GM18519 (cell line): Measurements from ENCODE around the gene EIF2S2.

Experiments used
- ATAC-seq: cut with Tn5 transposase; IDR thresholded peaks from one replicate; pipeline ENCODE4 v1.9.1; 2021; ENCODE audit warnings: mild to moderate bottlenecking, moderate library complexity; ENCODE audit not compliant: unreplicated experiment, low FRiP score

EIF2S2 gene

DNA sequence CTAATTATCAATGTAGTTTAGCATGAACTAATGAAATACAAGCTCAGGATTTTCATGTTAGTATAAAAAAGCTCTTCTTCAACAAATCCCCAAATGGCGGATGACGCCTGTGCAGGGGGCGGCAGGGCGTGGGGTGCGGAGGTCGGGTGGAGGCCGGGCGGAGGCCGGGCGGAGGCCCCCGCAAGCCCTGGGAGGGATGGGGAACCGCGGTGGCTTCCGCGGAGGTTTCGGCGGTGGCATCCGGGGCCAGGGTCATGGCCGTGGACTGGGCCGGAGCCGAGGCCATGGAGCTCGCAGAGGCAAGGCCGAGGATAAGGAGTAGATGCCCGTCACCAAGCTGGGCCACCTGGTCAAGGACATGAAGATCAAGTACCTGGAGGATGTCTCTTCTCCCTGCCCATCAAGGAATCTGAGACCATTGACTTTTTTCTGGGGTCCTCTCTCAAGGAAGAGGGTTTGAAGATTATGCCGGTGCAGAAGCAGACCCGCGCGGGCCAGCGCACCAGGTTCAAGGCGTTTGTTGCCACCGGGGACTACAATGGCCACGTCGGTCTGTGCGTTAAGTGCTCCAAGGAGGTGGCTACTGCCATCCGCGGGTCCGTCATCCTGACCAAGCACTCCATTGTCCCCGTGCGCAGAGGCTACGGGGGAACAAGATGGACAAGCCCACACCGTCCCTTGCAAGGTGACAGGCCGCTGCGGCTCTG lies 10.4 kb upstream of the EIF2S2 start:
- no peak for ATAC-seq

DNA sequence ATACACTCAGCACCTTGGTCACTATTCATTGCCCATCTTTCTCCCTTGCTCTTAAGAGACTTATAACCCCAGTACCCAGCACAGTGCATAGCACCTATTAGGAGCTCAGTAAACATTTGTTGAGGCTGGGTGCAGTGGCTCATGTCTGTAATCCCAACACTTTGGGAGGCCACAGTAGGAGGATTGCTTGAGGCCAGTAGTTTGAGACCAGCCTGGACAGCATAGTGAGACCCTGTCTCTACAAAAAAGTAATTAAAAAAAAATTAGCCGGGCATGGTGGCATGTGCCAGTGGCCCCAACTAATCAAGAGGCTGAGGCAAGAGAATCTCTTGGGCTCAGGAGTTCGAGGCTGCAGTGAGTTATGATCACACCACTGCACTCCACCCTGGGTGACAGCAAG lies 8.2 kb upstream of the EIF2S2 start:
- no peak for ATAC-seq

DNA sequence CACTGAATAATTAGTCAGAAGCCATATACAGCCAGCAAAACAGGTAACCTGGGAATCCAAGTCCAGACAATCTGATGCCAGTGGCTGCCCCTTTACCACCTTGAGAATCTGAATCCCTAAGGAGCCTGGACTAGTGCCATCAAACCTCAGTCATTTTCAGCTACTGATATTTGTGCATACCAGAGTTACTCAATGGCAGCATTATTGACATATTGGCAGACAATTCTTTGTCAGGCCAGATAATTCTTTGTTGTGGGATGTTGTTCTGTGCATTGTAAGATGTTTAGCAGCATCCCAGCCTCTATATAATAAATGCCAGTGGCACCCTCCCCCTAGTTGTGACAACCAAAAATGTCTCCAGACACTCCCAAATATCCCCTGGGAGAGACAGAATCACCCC lies 3.2 kb upstream of the EIF2S2 start:
- no peak for ATAC-seq

DNA sequence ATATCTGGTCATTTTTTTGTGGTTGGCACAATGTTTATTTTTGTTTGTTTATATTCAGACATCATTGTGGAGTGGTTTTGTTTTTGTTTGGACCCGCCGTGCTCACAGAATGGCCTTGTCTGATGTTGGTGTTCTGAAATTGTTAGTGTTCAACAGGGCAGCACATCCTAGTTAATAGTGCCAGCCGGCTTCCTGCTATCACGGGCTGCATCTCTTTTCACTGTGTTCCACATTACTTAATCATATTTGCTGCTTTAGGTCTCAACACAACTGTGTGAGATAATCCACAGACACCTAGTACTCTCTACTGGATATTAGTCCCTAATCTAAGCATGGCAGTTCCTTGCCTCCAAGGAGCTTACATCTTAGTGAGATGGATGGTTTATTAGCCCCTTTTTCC lies 2.8 kb upstream of the EIF2S2 start:
- no peak for ATAC-seq

DNA sequence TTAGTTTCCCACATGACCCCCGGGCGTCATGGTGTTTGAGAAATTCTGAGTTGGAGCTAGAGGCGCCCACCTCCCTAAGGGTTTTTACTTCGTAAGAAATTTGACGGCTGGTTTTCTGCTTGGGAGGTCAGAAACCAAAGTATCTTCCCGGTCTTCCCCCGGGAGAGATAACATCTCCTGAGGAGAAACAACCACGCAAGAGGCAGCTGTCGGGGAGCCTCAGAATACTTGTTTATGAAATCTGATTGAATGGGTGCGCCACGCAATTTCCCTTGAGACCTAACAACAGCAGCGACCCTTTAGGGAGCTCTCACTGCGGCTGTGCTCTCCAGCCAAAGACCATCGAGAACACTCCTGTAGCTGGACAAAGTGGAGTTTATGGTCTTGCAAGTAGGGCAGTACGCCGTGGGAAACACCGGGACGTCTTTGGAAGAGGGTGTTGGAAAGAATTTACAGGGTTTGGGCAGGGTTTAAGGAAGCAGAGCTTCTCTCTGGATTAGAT lies 608 bp upstream of the EIF2S2 start:
- no peak for ATAC-seq

DNA sequence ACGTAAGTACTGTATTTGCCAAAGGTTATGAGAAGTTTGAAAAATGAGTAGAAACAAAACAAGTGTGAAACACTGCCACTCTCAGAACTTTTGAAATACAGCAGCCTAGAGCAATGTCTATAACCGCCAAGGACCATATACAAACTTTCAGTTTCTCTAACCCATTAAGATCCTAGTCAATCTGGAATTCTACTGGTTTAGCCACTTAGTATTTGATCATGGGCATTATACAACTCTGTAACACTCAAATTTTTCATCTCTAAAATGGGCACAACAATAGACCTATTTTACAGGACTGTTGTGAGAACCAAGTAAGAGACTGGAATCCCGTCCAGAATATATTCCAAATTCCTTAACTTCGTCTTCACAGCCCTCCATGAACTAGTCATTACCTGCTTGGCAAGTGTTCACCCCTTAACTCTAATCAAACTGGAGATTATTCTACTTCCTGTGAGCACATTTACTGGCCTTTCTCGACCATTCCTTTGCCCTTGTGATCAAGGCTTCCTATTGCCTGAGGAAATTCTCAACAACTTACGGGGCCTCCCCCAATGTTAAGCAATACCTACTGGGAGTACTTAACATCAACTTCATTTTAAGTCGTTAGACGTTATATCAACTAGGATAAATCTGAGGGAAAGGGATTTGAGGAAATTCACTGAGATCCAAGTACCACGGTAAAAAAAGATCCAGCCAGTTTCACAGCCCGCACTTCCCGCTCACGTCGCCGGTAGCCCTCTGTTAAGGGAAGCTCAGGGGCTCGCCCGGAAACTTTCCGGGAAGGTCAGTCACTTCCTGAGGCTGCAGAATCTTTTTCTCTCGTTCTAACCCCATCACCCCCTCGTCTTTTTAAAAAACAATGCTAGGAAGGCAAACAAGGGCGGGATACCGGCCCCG lies 1.1 kb downstream of the EIF2S2 start:
- no peak for ATAC-seq

DNA sequence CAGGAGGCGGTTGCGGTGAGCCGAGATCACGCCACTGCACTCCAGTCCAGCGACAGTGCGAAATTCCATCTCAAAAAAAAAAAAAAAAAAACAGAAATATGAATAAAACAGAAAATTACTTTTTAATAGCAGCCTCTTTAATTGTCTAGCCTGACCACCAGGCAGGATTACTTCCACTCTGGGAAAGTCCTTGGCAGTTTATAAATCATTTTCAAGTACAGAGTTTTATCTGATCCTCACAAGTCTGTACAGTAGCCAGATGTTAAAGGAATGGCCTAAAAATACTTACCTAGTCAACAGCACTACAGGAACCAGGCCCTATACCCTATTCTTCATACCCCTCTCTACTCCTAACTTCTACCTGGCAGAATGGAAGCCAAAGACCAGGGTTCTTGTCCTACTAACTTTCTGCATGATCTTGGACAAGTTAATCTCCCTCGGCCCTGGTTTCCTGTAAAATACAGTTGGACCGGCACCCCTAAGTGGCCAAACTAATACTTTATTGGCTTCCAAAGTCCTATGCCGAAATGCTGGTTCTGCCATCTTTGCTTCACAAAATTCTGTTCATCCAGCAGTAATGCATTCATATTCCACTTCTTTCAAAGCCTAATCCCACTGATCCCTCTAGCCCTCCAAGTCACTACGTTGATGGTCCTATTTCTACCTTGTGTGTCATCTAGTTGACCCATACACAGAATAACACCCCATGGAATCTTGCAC lies 1.9 kb downstream of the EIF2S2 start:
- no peak for ATAC-seq

DNA sequence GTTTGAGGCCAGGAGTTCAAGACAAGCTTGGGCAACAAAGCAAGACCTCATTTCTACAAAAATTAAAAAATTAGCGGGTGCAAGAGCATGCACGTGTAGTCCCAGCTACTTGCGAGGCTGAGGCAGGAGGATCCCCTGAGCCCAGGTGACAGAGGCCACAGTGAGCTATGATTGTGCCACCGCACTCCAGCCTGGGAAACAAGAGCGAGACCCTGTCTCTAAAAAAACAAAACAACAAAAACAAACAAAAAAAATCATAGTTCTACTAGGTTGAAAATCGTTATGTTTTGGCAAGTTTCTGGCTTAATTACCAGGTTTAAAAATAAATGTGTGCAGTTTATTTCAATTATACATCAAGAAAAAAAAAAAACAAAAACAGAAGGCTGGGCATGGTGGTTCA lies 2.6 kb downstream of the EIF2S2 start:
- ATAC-seq: no peak

DNA sequence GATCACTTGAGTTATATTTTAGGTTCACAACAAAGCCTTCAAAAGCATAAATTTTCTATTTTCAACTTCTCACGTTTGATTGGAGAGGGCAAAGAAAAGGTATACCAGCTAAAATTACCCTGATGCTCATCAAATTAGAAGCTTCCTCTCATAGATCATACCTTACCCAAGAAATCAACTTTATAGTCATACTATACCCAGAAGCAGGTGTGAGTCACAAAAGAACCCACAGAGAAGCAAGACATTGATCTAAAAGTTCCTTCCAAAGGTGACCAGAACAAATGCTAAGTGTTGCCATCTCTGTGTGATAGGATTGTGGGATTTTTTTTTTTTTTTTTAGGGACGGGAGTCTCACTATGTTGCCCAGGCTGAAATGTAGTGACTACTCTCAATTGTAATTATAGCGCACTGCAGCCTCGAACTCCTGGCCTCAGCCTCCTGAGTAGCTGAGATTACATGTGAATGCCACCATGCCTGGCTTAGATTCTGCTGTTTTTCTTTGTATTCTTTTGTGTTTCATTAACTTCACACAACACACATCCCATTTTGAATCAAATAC lies 3.3 kb downstream of the EIF2S2 start:
- no peak for ATAC-seq

DNA sequence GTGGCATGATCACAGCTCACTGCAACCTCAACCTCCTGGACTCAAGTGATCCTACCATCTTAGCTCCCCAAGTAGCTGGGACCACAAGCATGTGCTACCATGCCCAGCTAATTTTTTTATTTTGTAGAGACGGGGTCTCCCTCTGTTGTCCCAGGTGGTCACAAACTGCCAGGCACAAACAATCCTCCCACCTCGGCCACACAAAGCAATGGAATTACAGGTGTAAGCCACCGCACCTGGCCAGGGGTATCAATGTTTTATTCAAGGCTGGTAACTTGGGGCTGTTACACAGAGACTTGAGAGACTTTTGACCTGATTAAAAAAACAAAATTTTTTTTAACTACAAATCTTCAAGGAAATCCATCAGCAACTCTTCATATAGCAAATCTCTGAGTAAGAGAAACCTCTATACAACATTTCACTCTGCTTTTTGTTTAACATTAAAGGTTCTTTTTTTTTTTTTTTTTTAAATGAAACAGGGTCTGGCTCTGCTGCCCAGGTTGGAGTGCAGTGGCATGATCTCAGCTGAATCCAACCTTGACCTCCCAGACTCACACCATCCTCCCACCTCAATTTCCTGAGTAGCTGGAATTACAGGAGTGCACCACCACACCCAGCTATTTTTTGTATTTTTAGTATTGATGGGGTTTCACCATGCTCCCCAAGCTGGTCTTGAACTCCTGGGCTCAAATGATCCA lies 5.9 kb downstream of the EIF2S2 start:
- ATAC-seq: no peak

DNA sequence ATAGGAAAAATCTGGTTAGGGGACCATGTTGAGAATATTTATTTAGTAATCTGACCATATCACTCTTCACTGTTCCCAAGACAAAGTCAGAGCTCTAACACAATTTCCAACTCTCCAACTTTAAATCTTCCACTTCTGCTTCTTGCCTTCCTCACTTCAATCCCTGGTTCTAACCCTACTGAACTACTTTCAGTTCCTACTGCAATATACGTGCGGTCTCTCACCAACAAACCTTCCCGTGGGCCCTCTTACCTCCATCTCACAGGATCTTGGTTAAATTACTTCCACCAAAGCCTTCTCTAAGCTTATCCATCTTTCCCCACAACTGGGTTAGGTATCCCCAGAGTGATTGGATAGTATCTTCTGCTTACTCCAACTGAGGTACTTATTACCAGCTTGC lies 8.0 kb downstream of the EIF2S2 start:
- no peak for ATAC-seq

DNA sequence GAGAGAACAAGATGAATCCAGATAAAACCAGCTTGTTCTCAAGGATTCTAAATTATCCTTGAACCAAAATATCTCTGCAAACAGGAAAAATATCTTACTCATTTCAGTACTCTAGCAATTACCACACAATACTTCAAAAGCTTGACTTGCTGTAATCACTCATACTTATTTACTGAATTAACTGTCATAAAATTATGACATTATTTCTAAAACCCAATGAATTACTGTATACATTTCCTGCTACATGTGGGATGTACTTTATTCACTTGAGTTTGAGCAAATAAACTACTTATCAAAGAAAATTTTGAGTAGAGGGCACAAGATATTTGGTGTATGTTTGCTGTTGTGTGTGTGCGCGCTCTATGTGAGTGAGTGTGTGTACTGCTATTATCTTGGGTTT lies 9.7 kb downstream of the EIF2S2 start:
- ATAC-seq: no peak

DNA sequence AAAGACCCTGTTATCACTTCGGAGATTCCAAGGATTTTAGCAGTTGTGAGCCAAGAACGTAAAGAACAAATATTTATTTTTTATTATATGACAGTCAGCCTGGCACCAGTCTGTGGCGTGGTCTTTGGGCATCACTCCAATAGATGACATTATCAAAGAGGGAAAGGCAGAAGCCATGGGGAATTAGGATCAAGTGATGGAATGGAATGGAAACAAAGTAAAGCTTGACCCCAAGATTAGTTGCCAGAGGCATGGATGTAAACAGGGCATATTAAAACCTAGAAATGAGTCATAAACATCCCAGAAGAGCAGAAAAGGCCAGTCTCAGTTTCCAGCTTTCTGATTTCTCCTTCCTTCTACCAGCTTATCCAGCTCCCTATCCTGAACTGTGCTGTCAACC lies 11.5 kb downstream of the EIF2S2 start:
- no peak for ATAC-seq

DNA sequence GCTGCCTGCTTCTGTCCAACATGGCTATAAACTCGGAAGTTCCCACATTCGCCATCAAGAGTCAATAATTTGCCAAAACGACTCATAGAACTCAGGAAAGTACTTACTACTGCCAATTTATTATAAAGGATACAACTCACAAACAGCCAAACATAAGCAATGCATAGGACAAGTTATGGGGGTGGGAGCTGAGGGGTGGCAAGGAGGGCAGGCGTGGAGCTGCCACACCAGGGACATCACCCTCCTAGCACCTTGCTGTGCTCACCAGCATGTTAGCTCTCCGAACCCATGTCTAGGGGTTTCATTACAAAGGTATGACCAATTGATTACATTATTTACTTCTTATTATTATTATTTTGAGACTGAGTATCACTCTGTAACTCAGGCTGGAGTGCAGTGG lies 12.4 kb downstream of the EIF2S2 start:
- no peak for ATAC-seq

DNA sequence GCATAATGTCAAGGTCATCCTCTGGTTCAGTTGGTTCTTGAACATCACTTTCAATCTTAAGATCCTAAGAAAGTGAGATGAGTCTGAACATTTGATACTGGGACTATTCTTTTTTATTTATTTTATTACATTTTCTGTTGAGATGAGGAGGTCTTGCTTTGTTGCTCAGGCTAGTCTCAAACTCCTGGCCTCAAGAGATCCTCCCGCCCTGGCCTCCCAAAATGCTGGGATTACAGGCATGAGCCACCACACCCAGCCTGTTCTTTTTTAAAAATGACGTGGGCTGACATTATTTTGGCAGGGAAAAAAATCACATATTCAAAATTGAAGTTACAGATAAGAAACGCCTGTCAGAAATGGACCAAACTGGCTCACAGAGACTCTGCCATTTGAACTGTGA lies 13.5 kb downstream of the EIF2S2 start:
- ATAC-seq: no peak

DNA sequence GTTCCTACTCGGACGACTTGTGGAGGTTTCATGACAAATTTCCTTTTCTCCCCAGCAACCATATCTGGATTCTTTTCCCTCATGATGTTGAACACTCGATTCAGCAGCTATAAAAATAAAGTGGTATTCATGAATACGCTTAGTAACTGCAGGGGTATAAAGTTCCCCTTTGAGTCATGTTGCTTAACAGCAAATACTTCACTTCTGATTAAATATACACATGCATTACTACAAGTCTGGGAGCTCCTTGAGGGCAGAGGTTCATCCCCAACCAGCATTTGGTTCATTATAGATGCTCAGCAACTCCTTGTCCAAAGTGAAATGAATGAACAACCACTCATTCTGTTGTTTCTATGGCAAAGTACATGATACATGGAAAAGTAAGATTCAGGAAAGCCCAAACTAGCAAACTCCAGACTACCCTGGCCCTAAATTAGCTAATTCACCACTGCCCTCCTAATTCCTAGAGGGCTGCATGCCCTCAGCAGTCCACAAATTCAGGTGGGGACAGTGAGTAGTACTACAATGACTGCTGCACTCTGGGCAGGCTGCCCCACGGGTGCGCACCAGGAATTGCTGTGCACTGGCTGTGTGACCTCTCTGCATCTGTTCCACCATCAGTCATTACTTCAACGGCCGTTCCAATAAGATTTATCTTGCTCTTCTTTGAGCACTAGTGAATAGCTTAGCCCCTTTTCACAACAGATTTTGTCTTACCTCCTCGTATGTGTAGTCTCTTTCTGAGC lies 15.2 kb downstream of the EIF2S2 start:
- no peak for ATAC-seq

DNA sequence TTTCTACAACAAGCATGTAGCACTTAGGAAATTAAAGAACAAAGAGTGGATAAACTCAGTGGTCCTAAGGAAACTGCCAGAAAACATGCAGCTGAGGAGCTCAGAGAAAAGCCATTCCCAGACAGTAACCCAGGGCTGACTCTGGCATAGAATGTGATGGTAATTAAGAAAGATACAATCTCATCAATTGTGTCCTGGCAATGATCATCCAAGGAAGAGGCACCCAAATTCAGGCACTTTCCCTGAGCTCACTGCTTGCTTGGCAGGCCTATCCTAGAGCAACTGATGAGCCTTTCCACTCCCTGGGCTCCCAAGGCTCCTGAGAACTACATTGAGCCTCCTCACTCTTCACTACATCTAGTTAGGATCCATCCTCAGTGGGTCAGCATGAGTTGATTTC lies 16.2 kb downstream of the EIF2S2 start:
- ATAC-seq: no peak

DNA sequence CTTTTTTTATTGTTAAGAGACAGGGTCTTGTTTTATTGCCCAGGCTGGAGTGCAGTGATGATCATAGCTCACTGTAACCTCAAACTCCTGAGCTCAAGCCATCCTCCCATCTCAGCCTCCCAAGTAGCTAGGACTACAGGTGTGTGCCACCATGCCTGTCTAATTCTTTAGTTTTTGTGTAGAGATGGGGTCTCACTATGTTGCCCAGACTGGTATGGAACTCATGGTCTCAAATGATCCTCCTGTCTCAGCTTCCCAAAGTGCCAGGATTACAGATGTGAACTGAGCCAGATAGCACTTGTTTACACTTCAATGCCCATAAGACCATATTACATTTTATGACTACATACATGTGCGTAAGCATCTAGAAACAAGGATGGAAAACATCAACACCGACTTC lies 18.1 kb downstream of the EIF2S2 start:
- no peak for ATAC-seq

DNA sequence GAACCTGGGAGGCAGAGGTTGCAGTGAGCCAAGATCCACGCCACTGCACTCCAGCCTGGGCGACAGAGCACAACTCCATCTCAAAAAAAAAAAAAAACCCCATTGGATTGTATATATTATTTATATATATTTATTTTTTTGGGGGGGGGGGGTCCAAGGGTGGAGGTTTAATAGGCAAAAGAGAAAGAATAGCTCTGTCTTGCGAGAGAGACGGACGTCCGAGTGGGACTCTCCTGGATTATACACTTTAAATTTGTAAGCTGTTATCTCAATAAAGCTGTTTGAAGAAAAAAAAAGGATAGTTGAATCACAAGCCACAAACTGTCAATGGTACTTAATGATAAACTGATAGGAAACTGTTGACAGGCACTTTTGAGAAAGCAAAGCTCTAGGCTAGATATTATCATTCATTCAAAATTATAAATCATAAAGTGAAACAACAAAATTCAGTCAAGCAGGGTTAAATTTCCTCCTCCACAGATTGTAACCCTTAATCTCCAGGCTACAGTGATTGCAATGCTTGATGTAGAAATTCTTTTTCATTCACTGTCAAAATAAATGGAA lies 20.3 kb downstream of the EIF2S2 start:
- no peak for ATAC-seq
